Raji (cell line): Measurements from ENCODE around the gene PRDX6.
A peak's percentile ranks its signal among the peaks of the same experiment; 100 is the strongest.

ENCODE experiments used
- POLR2A ChIP-seq: IDR thresholded peaks from 2 replicates; pipeline ENCODE4 v1.6.1; 2011; ENCODE audit warnings: low read depth, low read length, control low read depth; ENCODE audit not compliant: insufficient read depth

The PRDX6 gene

GRCh38 chr1:173451981-173452380 is 25.2 kb upstream of the PRDX6 start:
- TF ChIP-seq POLR2A: no peak

GRCh38 chr1:173453982-173454381 is 23.2 kb upstream of the PRDX6 start:
- TF ChIP-seq POLR2A: no peak

DNA sequence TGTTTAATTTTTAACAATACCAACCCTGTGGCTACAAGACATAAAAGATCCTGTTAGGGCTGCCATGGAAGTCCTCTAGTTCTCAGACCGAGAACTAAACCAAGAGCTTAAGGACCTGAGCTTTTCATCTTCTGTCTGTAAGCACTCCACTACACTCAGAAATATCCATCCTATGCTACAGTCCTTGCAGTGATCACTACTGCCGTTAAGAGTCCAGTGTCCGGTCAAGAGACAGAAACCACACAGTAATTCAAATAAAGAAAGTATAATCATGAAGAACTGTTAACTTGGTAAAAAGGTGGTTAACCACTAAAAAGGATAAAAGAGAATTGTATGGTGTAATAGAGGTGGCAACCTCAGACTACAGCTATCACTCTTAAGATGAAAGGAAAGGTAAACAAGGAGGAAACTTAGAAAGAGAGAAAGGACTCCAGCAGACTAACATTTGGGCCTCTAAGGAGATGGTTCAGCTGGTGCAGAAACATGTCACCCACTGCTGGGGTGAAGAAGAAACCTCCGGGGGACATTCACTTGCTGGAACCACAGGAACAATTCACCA is 22.1 kb upstream of the PRDX6 start:
- no peak for TF ChIP-seq POLR2A

GRCh38 chr1:173459885-173460284 is 17.2 kb upstream of the PRDX6 start:
- no peak for TF ChIP-seq POLR2A

DNA sequence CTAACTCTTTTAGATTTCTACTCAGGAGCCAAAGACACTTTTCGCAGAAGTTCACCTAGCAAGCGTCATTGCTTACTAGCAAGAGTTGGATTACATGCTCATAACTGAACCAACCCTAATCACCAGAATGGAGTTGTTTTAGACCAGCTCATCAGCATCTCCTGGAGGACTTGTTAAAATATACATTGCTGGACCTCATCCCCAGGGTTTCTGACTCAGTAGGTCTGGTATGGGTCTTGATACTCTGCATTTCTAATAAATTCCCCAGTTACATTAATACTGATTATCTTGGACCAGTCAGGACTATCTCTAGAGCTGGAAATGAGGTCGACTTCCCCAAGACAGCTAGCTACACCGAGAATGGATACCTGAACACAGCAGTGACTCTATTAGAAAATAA is 9.7 kb upstream of the PRDX6 start:
- TF ChIP-seq POLR2A: no peak

DNA sequence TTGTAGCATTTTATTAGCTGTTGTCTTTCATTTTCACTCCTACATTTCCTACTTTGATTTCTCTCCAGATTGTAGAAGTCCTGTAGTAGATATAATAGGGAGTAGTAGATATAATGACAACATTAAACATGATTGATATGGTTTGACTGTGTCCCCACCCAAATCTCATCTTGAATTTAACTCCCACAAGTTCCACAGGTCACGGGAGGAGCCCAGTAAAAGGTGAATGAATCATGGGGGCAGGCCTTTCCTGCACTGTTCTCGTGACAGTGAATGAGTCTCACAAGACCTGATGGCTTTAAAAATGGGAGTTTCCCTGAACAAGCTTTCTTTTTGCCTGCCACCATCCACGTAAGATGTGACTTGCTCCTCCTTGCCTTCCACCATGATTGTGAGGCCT is 7.5 kb upstream of the PRDX6 start:
- TF ChIP-seq POLR2A: no peak

DNA sequence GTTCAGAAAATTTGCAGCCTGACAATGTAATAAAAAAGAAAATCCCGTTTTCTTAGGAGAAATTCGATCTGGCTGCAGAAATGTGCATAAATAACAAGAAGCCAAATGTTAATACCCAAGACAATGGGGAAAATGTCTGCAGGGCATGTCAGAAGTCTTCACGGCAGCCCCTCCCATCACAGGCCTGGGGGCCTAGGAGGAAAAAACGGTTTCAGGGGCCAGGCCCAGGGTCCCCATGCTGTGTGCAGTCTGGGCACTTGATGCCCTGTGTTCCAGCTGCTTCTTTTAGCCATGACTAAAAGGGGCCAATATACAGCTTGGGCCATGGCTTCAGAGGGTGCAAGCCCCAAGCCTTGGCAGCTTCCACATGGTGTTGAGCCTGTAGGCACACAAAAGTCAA is 6.5 kb upstream of the PRDX6 start:
- TF ChIP-seq POLR2A: no peak

GRCh38 chr1:173473599-173474011 is 3.5 kb upstream of the PRDX6 start:
- TF ChIP-seq POLR2A: no peak

DNA sequence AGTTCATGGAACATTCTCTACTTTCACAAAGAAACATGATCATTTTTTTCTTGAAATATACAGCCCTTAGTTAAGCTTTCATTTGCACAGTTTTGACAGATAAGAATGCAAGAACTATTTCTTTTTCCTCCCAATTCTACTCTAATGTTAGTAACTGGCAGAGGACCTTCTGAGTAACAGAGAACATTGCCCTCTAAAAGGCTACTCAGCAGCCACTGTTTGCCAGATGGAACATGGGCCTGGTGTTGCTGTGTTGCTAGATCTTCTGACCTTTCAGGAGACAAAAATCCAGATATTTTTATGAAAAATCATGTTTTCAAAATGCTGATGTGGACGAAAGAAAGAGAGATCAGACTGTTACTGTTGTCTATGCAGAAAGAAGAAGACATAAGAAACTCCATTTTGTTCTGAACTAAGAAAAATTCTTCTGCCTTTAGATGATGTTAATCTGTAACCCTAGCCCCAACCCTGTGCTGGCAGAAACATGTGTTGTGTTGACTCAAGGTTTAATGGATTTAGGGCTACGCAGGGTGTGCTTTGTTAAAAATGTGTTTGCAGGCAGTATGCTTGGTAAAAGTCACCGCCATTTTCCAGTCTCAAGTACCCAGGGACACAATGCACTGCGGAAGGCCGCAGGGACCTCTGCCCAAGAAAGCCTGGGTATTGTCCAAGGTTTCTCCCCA is 2.9 kb upstream of the PRDX6 start:
- TF ChIP-seq POLR2A: no peak

GRCh38 chr1:173475564-173476196 is 1.5 kb upstream of the PRDX6 start:
- no peak for TF ChIP-seq POLR2A

- TF ChIP-seq POLR2A: no peak
These were observed 904 bp upstream of the PRDX6 start for GRCh38 chr1:173476197-173476664.

- peak; percentile 90 for TF ChIP-seq POLR2A
These were observed 360 bp upstream of the PRDX6 start for GRCh38 chr1:173476665-173477285.

GRCh38 chr1:173478094-173478674 is 1.0 kb downstream of the PRDX6 start:
- no peak for TF ChIP-seq POLR2A

GRCh38 chr1:173479649-173480048 is 2.5 kb downstream of the PRDX6 start:
- TF ChIP-seq POLR2A: no peak

DNA sequence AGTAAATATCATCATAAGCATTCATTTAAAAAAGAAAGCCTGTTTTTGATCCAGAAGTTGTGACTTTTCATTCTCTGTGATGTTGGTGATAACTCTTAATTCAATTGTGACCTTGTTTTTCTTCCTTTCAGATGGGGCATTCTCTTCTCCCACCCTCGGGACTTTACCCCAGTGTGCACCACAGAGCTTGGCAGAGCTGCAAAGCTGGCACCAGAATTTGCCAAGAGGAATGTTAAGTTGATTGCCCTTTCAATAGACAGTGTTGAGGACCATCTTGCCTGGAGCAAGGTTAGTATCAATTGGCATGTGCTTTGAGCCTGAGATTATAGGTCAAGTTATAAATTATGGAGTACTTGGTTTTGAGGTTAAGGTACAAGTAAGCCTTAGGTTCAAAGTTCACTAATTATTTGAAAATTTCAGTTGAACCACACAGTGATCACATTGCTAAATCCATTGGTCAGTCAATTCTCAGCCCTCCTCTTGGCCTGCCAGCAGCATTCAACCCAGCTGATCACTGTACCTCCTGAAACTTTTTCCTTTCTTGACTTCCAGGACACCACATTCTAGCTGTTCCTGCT is 4.1 kb downstream of the PRDX6 start:
- TF ChIP-seq POLR2A: no peak
